Endothelial cell of umbilical vein (primary cell): ENCODE measurements around the gene SLC39A5. TPM values are rescaled to one million over a fixed set of nuclear protein-coding genes. Genes with fewer than 3 reads are reported as not detected.

Experiments
- BruUV-seq: library from RNA; stranded (reverse); fragments of 400-500 nt; replicated peaks from 2 replicates; lab custom pipeline; 2021; lab: Mats Ljungman, UMichigan
- CTCF ChIA-PET: fragments of 300-600, 350-600 bp; sonication (Branson Sonifier 250); formaldehyde crosslinking; loops from one replicate; lab custom pipeline; 2021; ENCODE audit warnings: antibody characterized with exemption, inconsistent platforms; lab: Charles Lee
- POLR2A ChIA-PET: fragments of 300-600, 350-600 bp; sonication (Branson Sonifier 250); formaldehyde crosslinking; loops from one replicate; lab custom pipeline; 2021; ENCODE audit warnings: antibody characterized with exemption, inconsistent platforms; lab: Charles Lee
- DNase-seq: peaks from one replicate; pipeline ENCODE4 v3.0.0-alpha.2; 2011; ENCODE audit warnings: low read depth, low spot score
- FAIRE-seq: peaks from 2 replicates; lab custom pipeline; 2011; peaks lifted over from hg19 to GRCh38; lab: Jason Lieb, UNC
- H2AFZ ChIP-seq: 2 replicates; pipeline ENCODE4 v1.6.0; 2012; ENCODE audit warnings: low read depth, low read length, control low read depth, inconsistent platforms
- H3K27ac ChIP-seq: 2 replicates; pipeline ENCODE4 v1.5.1; 2011; ENCODE audit warnings: low read depth, mild to moderate bottlenecking, control low read depth, low read length, moderate library complexity; ENCODE audit not compliant: insufficient read depth
- H3K27me3 ChIP-seq, 2 experiments: 2 replicates each; pipeline versions ENCODE4 v1.6.0 to v1.6.1; 2011; ENCODE audit warnings: low read length in 2 of 2, mixed read lengths in 1 of 2; ENCODE audit not compliant: control insufficient read depth in 2 of 2, insufficient read depth in 2 of 2
- H3K36me3 ChIP-seq, 2 experiments: 2 replicates in 1 of 2; 3 replicates in 1 of 2; pipeline ENCODE4 v1.5.1; 2011; ENCODE audit warnings: low read length in 2 of 2, mild to moderate bottlenecking in 1 of 2, moderate library complexity in 1 of 2; ENCODE audit not compliant: control insufficient read depth in 2 of 2, insufficient read depth in 2 of 2; ENCODE audit errors: extremely low read depth in 1 of 2
- H3K4me1 ChIP-seq: 3 replicates; pipeline ENCODE4 v1.5.1; 2011; ENCODE audit warnings: mild to moderate bottlenecking, low read length; ENCODE audit not compliant: control insufficient read depth, insufficient read depth; ENCODE audit errors: extremely low read depth
- H3K4me2 ChIP-seq: 2 replicates; pipeline ENCODE4 v1.6.1; 2011; ENCODE audit warnings: low read length, control low read depth, mixed read lengths; ENCODE audit not compliant: insufficient read depth
- H3K4me3 ChIP-seq, 3 experiments: fragments of 200-600 bp in 1 of 3; sonication (generic), shearing (Covaris generic) in 1 of 3; replicated peaks in 1 of 3; 2 replicates each; pipeline ENCODE4 v1.5.1; 2011 to 2016; ENCODE audit warnings: control low read depth in 3 of 3, low read length in 3 of 3, mild to moderate bottlenecking in 2 of 3, inconsistent platforms in 1 of 3, low read depth in 1 of 3, moderate library complexity in 1 of 3; ENCODE audit not compliant: insufficient read depth in 1 of 3
- H3K79me2 ChIP-seq: 2 replicates; pipeline ENCODE4 v1.6.0; 2012; ENCODE audit warnings: low read length, inconsistent platforms; ENCODE audit not compliant: control insufficient read depth, insufficient read depth
- H3K9ac ChIP-seq: replicated peaks from 2 replicates; pipeline ENCODE3; 2011; ENCODE audit warnings: low read length, control low read depth; ENCODE audit not compliant: insufficient read depth; ENCODE audit errors: extremely low read depth
- H3K9me1 ChIP-seq: replicated peaks from 3 replicates; pipeline ENCODE4 v1.6.0; 2011; ENCODE audit warnings: mild to moderate bottlenecking, low read length; ENCODE audit not compliant: control insufficient read depth, insufficient read depth; ENCODE audit errors: extremely low read depth
- H3K9me3 ChIP-seq: replicated peaks from 2 replicates; pipeline ENCODE4 v1.5.1; 2012; ENCODE audit warnings: low read length, inconsistent platforms; ENCODE audit not compliant: control insufficient read depth, insufficient read depth
- H4K20me1 ChIP-seq: replicated peaks from 2 replicates; pipeline ENCODE3; 2011; ENCODE audit warnings: mild to moderate bottlenecking, low read length; ENCODE audit not compliant: control insufficient read depth, insufficient read depth; ENCODE audit errors: extremely low read depth
- EZH2 ChIP-seq: IDR thresholded peaks from 2 replicates; pipeline ENCODE4 v1.6.1; 2012; ENCODE audit warnings: borderline replicate concordance, low read depth, mild to moderate bottlenecking, moderate library complexity, low read length, inconsistent platforms; ENCODE audit not compliant: severe bottlenecking
- FOS ChIP-seq: IDR thresholded peaks from 2 replicates; pipeline ENCODE4 v1.6.1; 2011; ENCODE audit warnings: mild to moderate bottlenecking, low read length, moderate library complexity, borderline replicate concordance; ENCODE audit not compliant: insufficient read depth
- GATA2 ChIP-seq: IDR thresholded peaks from 2 replicates; pipeline ENCODE4 v1.7.0; 2011; ENCODE audit warnings: low read depth, mild to moderate bottlenecking, moderate library complexity, mixed read lengths, low read length; ENCODE audit not compliant: insufficient read length, insufficient read depth
- JUN ChIP-seq: IDR thresholded peaks from 2 replicates; pipeline ENCODE4 v1.6.1; 2011; ENCODE audit warnings: borderline replicate concordance, low read depth; ENCODE audit not compliant: insufficient read length, insufficient read depth
- MYC ChIP-seq: IDR thresholded peaks from one replicate; pipeline ENCODE4 v1.6.1; 2011; ENCODE audit warnings: mild to moderate bottlenecking, low read depth, low read length
- POLR2A ChIP-seq: IDR thresholded peaks from 2 replicates; pipeline ENCODE4 v1.6.1; 2012; ENCODE audit warnings: low read depth, mild to moderate bottlenecking, control low read depth, low read length
- POLR2AphosphoS5 ChIP-seq: IDR thresholded peaks from 2 replicates; pipeline ENCODE4 v1.6.1; 2012; ENCODE audit warnings: low read depth, mild to moderate bottlenecking, control low read depth, low read length, moderate library complexity; ENCODE audit not compliant: insufficient read depth
- dilution Hi-C: fragments of 300-500 bp; cut with MboI; formaldehyde crosslinking; loops from one replicate; pipeline ENCODE4 v1.15.0; 2019; ENCODE audit warnings: low sequenced_read_pairs; ENCODE audit not compliant: extremely low pct_ligation_motif_present
- intact Hi-C: fragments of 100-400 bp; cut with micrococcal nuclease; formaldehyde crosslinking; loops from one replicate; pipeline ENCODE4 v1.10.0; 2022
- polyA plus RNA-seq, 4 experiments: library from polyadenylated mRNA; depleted of rRNA in 3 of 4; stranded (reverse) in 3 of 4; unstranded in 1 of 4; fragments of >200 nt; gene quantifications; 2 replicates each; pipeline versions ENCODE4 v1.2.1 to v1.2.3, GENCODE V29; 2011 to 2012; ENCODE audit warnings: missing spikeins in 1 of 4
- total RNA-seq: library from RNA; stranded (reverse); gene quantifications from 2 replicates; pipeline ENCODE4 v1.2.3, GENCODE V29; 2021
- TF ChIP-seq, protein P1 (sequence below): IDR thresholded peaks from 2 replicates; pipeline ENCODE4 v1.6.1; 2011; ENCODE audit not compliant: insufficient read depth, insufficient read length
- TF ChIP-seq, protein P2 (sequence below), 2 donors: IDR thresholded peaks; 1 replicate in 1 of 2; 2 replicates in 1 of 2; pipeline ENCODE4 v1.5.1; 2011; ENCODE audit warnings: low read length in 2 of 2, mild to moderate bottlenecking in 2 of 2, moderate library complexity in 2 of 2, control low read depth in 1 of 2, inconsistent platforms in 1 of 2, low read depth in 1 of 2; ENCODE audit not compliant: insufficient read depth in 1 of 2; ENCODE audit errors: extremely low read depth in 1 of 2

Gene SLC39A5
- total and polyA plus RNA-seq, 2 donors (not counting 3 experiments of a cell fraction or from before 2014, with no cell fraction given): 0.10 TPM; not detected in 1

DNA sequence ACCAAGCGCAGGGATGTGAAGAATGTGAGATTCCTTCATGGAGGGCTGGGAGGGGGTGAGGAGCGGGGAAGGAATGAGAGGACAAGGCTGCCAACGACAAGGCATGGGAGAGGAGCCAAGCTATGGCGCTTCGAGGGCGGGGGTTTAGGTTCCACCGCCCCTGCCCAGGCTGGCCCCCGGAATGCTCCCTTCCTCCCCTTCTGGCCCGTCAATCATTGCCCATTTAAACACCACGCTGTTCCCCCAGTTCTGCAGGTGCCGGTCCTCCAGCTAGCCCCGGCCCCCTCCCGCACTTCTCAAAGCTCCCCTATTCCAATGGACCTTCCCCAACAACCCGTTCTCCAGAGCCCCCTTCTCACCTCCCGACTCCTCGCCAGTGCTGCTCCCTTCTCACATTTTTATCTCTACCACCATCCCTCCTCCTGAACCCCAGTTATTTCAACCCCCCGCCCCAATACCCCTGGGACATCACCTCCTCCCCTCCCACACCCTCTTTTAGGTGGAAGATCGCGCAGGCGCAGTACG is 8.6 kb upstream of the SLC39A5 start:
- Histone ChIP-seq H3K79me2 (peaks cover 27% of the 10 kb centered on the region), H3K36me3 (peaks cover 3 to 4% of the 10 kb centered on the region in 2 experiments), H2AFZ (peak overlapping the region; percentile 48), H4K20me1 (no peaks in the 10 kb centered on the region), H3K27ac (peak overlapping the region; percentile 95), H3K4me1 (peaks cover 19% of the 10 kb centered on the region), H3K9ac (peak overlapping the region; percentile 94), H3K9me1 (no peaks in the 10 kb centered on the region), H3K9me3 (no peaks in the 10 kb centered on the region), H3K27me3 (no peaks in the 10 kb centered on the region), H3K4me3 (peak overlapping the region; percentile 80 to 93 (median 82)), H3K4me2 (peak overlapping the region; percentile 64)
- TF ChIP-seq MYC: no peak
- no peak for TF ChIP-seq JUN
- TF ChIP-seq, protein P1, sequence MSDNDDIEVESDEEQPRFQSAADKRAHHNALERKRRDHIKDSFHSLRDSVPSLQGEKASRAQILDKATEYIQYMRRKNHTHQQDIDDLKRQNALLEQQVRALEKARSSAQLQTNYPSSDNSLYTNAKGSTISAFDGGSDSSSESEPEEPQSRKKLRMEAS: no peak
- no peak for TF ChIP-seq GATA2
- TF ChIP-seq, protein P2, sequence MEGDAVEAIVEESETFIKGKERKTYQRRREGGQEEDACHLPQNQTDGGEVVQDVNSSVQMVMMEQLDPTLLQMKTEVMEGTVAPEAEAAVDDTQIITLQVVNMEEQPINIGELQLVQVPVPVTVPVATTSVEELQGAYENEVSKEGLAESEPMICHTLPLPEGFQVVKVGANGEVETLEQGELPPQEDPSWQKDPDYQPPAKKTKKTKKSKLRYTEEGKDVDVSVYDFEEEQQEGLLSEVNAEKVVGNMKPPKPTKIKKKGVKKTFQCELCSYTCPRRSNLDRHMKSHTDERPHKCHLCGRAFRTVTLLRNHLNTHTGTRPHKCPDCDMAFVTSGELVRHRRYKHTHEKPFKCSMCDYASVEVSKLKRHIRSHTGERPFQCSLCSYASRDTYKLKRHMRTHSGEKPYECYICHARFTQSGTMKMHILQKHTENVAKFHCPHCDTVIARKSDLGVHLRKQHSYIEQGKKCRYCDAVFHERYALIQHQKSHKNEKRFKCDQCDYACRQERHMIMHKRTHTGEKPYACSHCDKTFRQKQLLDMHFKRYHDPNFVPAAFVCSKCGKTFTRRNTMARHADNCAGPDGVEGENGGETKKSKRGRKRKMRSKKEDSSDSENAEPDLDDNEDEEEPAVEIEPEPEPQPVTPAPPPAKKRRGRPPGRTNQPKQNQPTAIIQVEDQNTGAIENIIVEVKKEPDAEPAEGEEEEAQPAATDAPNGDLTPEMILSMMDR (IDR thresholded peaks at IDR 0.05; ENCODE audit: extremely low read depth in 1 of 2, insufficient read depth in 1 of 2, low read depth in 1 of 2, low read length in 2 of 2): no peak
- TF ChIP-seq FOS: no peak
- no peak for TF ChIP-seq POLR2AphosphoS5
- no peak for TF ChIP-seq EZH2
- no peak for TF ChIP-seq POLR2A
- peak; percentile 70 for FAIRE-seq
- dilution Hi-C loops (no loop called here), intact Hi-C loops (no loop called here)
- BruUV-seq: no TSS peak
- DNase-seq: peak; percentile 70
- ChIA-PET CTCF (interaction anchor here (0.9 to 4.0 kb wide), 18 partner anchors 10 to 483 kb away, joined by 3 to 75 read pairs (median 6); partner anchors contain the start of genes ANKRD52, SMARCC2 and ZC3H10), POLR2A (interaction anchor here (0.6 to 3.2 kb wide), 13 partner anchors 10 to 228 kb away, joined by 3 to 37 read pairs (median 5); partner anchors contain the start of genes ANKRD52, CNPY2, ESYT1 and SMARCC2)
